Smooth muscle cell of the brain vasculature (primary cell): ENCODE measurements around the gene ORC5.
"Not testable (repeated sequence)": the region's sequence is repeated elsewhere in the genome, so short reads cannot be mapped to it uniquely, and the experiment has no call there.

Experiments
- DNase-seq: peaks from one replicate; pipeline ENCODE4 v3.0.0-alpha.2; 2012; ENCODE audit warnings: low read depth, low spot score

The ORC5 gene

DNA sequence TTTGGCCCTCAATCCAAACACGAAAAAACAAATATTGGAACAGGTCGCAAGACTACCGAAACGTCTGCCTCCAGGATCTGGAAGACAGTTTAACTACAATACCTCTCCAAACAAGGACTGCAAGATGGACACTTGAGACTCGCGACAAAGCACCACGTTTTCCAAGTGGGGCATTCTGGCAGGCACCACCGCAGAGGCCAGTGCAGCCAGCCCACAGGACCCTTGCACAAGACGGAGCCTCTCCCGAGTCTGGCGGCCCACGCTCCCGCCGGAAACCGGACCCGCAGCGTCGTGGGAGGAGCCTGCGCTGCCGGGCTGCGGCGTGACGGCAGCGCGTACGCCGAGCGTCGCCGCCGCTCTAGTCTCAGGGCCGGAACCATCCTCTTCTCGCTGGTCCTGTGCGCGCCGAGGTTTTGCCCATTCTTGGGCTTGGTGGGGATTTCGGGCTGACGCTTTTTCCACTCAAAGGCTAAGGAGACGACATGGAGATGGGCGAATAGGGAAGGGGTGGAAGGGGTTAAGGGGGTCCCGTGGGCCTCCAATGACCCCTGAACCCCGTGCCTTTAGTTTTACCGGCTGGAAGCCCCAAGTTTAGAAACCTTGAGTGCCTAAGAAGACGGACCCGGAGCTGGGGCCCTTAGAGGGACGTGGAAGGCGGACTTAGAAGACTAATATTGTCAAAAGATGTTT is at the start of gene ORC5:
Gene ORC5, minus strand, starts transcription at position 283 of the 690 bp plus-strand sequence. Its CDS starts 109 bp downstream, at position 174.
- peak; percentile 54 for DNase-seq

DNA sequence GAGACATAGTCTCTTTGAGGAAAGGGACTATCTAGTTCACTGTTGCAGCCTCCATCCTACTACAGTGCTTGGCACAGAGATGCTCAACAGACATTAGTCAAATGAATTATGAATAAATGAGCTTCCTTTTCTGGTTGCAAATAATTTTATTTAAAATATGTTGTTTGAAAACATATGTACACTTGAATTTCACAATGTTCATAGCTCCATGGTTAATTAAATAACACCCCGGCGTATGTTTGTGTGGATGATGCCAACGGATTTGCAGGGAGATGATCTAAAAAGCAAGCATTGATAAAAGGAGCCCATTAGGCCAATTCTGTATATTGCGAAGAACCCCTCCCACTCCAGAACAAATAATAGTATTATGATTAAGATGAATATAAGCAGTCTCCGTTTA is 47.8 kb upstream of the ORC5 start:
- no peak for DNase-seq

DNA sequence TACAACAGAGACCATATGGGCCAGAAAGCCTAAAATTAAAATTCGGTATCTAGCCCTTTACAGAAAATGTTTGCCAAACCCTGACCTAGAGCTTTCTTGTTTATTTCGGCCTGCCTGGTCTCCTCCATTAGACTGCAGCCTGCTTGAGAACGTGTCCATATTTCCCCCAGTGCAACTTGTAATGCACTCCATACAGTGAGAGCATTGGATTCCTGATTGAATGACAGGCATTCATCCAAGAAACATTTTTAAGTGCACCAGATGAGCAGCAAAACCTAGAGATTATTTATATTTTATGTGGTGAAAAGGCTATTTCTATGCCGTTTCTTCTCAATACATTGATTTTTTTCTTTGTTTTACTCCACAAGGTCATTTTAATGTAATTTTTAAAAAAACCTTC is 47.4 kb upstream of the ORC5 start:
- no peak for DNase-seq

DNA sequence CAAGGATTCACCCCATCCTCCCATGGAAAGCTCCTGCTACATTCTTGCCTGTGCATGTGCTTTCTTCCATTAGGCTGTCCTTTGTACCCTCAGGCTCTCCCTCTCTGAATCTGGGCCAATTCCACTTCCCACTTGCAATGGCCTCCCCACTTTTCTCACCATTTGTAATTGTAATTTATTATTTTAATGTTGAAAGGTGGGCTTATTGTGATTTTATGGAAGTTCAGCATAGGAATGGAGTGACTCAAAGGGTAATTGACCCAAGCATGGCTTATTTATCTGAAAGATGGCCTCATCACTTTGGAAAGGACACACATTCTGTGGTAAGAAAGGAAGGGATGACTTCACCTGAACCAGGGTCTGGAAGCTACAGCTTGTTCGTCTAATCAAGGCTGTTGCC is 46.9 kb upstream of the ORC5 start:
- DNase-seq = no peak

DNA sequence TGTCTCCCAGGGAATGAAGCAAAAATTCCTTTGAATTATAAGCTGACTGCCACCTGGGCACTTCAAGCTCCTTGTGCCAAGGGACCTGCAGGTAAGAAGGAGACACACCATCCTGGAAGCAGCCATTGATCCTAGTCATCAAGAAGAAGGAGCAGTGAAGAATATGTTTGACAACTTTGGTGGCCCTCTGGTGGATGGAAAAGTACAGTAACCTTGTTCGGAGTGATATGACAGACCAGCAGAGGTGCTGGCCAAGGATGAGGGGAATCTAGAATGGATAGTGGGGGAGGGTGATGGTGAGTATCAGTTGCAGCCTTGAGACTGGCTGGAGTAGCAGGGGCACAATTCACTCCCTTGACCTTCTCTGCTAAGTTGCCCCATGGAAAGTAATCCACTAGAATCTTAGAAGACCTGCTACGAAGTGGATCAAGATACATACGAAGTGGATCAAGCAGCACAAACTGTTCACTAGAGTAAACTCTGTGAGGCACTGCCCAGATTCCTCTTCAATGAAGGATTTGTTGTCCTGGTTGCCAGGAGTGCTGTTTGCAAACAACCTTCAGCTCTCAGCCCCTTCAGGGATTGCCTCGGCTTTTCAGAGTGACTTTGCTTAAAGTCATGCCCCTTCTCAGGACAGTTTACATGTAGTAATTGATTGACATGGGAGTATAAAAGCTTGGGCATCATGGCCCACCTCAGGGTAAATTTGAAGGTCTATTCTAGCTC is 44.8 kb upstream of the ORC5 start:
- DNase-seq = no peak

DNA sequence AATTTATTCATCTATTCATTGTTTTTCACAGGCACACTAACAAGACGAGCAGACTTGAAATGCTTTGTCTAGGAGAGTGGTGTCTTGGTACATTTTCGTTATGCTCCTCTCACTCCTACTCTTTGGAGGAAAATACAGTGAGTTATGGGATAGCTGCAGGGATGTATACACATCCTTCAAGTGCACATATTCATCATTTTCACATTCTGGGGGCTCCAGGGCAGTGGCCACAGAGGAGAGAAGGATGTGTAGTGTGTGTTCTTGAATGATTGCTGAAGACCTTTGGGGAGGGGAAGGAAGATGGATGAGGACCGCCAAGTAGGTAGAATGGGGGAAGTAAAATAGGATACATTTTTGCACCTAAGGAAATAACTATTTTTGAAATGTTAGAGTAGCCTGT is 34.8 kb upstream of the ORC5 start:
- no peak for DNase-seq

DNA sequence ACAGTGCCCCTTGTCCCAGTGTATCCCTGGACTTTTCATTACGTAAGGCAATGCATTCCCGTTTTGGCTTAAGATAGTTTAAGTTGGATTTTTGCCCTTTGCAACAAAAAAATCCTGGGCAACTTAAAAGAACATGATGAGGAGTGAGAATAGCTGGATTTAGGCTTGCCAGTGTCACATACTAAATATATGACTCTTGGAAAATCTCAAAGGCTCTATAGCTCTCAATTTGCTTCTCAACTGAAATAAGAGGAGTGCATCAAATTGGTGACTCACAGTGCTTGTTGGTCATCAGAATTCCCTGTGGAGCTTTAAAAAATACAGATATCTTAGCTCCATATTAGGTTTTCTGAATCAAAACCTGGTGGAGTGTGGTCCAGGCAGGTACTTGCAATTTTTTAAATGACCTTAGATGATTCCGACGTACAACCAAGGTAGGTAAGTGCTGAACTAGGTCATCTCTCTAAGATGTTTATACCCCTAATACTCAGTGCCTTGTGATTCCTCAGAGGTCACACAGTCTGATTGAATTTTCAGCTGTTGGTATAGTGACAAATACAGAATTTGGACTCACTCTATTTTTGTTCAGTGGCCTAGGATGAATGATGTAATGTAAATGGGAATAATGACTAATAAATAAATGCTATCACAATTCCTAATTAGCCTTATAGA is 33.9 kb upstream of the ORC5 start:
- DNase-seq = no peak

DNA sequence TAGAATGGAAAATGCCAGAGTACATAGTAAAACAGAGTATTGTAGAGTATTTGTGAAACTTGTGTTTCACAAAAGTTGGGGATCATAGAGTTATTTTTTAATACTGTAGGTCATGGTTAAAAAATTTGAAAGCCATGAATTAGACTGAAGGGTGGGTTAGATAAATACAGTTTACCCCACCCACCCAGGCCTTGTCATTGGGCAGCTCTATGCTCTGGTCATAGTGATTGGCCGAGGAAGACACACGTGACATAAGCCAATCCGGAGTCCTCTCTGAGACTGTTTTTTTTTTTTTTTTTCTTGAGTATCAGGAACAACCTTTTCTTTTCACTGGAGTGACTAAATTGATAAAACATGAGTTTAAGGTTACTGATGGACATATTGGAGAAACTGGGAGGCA is 33.3 kb upstream of the ORC5 start:
- DNase-seq = no peak

DNA sequence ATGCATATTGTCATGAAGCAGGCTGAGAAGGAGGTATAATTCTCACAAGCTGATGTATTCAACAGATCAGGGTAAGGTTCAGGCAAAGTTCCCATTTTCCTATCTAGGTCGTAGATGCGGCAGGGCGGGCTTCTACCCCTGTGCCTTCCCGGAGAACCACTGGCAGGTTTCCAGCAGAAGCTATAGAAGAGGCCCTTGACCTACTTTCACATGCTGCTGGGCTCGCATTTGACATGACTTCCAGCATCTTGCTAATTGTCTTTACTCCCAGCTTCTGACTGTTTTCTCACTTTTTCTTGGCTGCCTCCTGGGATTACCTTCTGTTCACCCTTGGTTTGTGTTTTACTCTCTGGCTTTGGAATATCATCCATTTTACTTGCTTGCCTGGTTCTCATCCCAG is 32.6 kb upstream of the ORC5 start:
- DNase-seq = no peak

DNA sequence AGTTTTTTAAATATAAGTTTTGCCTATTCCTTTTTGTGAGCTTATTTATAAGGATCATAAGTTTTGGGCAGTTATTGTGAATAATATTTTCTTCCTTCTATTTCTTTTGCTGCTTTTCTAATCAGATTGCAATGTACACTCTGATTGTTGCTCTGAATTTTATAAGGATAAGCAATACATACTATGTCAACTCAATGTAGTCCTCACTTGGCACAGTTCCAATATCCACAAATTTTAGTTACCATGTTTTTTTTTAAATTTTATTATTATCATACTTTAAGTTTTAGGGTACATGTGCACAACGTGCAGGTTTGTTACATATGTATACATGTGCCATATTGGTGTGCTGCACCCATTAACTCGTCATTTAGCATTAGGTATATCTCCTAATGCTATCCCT is 27.2 kb upstream of the ORC5 start:
- DNase-seq = not testable (repeated sequence)

DNA sequence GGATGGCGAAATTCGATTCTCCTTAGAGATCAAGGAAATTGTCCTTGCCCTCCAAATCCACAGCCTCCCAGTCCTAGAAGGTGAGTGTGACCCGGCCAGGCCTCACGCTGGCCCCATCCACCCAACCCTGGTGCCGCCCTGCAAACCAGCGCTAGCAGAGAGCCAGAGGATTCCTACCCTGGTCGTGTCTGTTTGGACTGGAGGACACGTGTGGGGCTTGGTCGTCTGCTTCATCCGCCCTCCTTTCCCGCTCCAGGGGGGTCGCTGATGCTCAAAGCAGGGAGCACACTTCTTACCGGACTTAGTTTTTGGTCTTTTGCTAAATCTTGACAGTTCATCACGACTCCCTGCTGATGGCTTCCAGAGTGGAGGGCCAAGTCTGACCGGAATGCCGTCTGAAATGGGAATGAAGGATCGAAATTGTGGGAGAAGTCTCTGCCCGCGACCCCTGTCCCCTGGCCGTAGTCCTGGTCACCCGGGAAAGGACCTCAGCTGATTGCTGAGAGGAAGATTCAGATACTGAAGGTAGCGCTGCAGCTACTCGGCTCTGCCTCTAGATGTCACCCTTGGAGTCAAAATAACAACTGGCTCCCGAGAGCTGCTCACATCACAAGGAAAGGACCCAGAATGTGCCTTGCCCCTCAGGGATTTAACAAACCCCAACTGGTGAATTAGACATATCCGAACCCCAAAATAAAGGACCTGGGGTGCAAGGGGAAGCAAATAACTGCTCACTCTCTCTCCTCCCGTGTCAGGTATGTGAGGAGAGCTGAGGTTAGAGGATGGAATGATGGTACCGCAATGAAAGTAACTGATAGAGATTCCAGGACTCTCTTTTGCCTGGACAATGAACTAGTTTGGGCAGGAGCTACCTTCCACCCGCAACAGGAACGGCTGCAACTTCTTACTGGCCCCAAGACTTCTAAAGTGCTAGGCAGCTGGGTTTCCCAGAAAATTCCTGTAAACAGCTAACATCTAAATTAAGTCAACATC is 23.5 kb upstream of the ORC5 start:
- DNase-seq = no peak

DNA sequence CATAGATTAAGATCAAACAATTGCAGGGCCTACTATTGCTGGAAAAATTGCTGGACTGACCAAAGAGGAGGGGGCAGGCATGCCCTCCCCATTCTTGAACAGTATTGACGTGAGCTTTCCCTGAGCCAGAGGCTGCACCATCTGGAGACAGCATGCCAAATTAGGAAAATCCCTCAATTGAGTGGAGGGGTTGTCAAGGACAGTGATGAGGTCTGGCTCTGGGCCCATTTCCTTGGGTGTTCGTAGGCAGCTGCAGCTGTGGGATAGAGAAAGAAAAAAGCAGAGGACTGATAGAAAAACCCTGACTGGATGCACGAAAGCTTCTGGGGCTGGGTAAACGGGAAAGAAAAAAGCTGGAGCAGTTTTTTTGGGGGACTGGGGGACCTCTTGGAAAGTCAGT is 22.8 kb upstream of the ORC5 start:
- no peak for DNase-seq

DNA sequence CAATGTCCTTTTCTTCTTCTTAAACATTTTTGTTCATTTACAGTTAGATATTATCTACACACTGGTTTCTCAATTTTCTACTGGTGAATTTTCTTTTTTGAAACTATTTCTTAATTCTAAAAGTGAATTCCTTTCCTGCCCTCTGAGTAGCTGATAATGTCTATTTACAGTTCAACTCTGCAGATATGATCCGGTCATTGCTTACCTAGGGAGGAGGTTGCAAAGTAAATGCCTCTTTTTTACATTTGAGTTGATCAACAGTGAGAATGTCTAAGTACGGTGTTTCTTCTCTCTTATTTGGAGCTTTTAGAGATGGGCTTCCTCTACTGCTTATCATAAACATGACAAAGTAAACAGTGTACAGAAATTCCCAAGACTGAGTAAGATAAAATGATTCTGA is 20.6 kb upstream of the ORC5 start:
- DNase-seq = no peak

DNA sequence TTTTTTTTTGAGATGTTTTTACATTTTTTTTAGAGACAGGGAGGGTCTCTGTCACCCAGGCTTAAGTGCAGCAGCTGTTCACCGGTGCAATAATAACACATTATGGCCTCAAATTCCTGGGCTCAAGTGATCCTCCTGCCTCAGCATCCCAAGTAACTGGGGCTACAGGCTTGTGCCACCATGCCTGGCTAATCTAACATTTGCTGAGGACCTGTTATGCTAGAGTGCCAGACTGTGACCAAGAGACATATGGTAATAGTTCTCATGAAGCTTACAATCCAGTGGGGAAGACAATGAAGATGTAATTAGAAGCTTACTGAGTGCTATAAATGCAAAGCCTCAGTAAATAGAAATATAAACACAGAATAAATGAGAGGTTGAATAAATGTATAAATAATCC is 17.6 kb upstream of the ORC5 start:
- DNase-seq = no peak

DNA sequence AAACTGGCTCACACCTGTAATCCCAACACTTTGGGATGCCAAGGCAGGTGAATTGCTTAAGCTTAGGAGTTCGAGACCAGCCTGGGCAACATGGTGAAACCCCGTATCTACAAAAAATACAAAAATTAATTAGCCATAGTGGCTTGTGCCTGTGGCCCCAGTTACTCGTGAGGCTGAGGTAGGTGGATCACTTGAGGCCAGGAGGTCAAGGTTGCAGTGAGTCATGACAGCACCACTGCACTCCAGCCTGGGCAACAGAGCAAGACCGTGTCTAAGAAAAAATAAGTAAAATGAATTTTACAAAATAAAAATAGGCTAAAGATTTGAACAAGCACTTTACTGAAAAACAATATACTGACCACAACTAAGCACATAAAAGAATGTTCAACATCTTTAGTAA is 9.8 kb upstream of the ORC5 start:
- no peak for DNase-seq

DNA sequence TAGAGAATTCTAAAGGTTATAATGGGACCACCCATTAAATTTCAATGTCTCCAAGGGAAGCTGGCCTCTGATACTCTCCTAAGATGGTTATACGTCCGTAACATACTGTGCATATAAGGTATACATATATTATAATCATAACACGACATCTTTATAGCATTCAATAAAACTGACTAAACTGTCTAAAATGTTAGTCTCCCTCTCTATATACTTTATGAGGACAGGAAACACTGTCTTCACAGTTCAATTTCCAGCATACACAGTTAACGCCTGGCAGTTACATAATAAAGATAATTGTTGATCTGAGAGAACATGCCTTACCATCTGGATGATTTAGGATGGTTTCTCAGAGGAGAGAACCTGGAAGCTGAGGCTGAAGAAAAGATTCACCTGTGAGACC is 1.2 kb upstream of the ORC5 start:
- DNase-seq = no peak

DNA sequence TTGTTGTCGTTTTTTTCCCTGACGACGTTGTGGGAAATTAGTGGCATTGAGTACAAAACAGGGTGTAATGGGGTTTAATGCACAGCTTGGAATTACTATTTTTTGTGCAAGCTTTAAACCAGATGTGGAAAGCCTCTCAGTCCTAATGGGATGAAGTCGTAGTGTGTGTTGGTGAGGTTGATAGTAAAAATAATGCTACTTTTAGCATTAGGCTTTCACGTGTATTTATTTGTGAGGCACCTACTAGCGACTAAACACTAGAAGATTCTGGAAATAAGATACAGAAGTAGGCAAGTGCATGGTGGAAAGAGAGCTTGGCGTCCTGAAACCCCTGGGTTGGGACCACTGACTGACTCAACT is 588 bp upstream of the ORC5 start:
- no peak for DNase-seq

DNA sequence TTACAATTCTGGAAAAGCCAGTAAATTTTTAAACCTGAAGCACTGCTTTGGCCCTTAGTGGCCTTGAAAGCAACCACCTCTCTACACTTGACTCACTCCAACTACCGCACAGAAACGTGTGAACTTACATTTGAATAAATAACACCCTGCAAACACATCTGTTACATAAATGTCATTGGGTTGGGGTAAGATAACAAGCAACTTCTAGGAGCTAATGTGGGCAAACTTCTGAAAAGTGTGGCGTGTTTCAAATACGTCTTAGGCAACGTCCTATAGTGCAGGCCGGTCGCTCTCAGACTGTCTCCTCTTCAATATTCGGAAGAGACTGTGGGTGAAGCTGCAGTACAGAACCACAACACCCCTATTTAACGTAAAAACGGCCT is 474 bp downstream of the ORC5 start:
- no peak for DNase-seq

DNA sequence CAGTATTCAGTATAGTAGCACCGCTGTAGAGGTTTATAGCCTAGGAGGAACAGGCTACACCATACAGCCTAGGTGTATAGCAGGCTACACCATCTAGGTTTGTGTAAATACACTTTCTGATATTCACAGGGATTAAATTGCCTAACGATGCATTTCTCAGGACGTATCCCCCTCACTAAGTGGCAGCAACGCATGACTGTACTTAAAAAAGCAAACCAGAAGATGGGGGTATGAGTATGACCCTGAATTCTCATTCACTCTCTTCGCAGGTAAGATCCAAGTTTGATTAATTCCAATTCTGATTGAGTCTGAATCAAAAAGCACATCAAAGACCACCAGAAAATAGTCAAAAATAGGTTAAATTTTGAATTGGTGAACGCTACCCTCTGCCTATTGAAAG is 972 bp downstream of the ORC5 start:
- no peak for DNase-seq

DNA sequence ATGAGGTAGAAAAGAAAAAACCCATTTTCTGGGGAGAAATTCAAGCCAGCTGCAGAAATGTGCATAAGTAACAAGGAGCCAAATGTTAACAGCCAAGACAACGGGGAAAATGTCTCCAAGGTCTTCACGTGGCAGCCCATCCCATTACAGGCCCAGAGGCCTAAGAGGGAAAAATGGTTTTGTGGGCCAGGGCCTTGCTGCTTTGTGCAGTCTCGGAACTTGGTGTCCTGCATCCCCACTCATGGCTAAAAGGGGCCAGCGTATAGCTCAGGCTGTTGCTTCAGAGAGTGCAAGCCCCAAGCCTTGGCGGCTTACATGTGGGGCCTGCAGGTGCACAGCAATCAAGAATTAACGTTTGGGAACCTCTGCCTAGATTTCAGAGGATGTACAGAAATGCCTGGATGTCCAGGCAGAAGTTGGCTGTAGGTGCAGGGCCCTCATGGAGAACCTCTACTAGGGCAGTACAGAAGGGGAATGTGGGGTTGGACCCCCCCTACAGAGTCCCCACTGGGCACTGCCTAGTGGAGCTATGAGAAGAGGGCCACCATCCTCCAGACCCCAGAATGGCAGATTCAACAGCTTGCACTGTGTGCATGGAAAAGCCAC is 9.0 kb downstream of the ORC5 start:
- no peak for DNase-seq

DNA sequence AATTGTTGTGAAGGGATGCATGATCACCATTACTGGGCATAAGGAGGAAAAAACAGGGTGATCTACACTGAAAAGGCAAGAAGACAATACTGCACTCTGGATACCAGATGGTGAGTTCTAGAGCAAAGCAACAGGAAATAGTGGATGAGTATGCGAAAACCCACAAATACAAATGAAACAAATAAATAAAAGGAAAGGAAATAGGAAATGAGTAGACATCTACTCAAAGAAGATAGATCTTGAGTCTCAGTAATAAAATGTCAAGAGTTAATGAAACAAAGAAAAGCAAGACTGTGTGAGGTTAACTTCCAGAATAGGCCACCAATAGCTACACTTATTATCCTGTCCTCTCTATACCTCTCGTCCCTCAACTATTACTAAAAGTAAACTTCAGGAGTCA is 11.7 kb downstream of the ORC5 start:
- DNase-seq = no peak

DNA sequence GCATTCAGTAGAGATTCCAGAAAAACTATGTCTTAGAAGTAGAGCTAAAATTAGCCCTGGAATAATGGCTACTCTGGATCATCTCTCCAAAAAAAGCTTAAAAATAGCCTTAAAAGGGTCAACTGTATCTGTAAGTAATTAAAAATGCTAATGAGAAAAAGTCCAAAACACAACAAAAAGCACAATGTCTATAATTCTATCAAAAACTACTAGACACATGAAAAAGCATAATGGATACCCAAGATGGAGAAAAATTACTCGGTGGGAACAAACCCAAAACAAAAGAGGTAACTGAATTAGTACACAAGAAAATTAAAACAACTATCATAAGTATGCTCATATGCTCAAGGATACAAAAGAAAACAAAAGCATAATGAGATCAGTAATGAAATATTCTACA is 15.4 kb downstream of the ORC5 start:
- DNase-seq = no peak
